Astrocyte of the spinal cord (primary cell): ENCODE measurements around the gene ATP5IF1.

Experiments used
- DNase-seq: peaks from one replicate; pipeline ENCODE4 v3.0.0; 2011; ENCODE audit warnings: low read depth, low spot score
- H3K4me3 ChIP-seq: 2 replicates; pipeline ENCODE4 v1.5.1; 2011; ENCODE audit warnings: low read depth, mild to moderate bottlenecking, low read length, moderate library complexity
- in situ Hi-C: cut with HindIII; loops from 2 replicates; pipeline ENCODE4 v1.10.0; 2017; ENCODE audit warnings: low sequenced_read_pairs
- TF ChIP-seq, protein P1 (sequence below): IDR thresholded peaks from 2 replicates; pipeline ENCODE4 v1.5.1; 2012; ENCODE audit warnings: low read depth, mild to moderate bottlenecking, low read length, inconsistent platforms

ATP5IF1 gene

GRCh38 chr1:28257736-28258135, 21.8 kb downstream of the ATP5IF1 start:
- in situ Hi-C loops: no loop called here
- no peak overlapping the region for H3K4me3 ChIP-seq
- no peak for DNase-seq
- TF ChIP-seq, protein P1, sequence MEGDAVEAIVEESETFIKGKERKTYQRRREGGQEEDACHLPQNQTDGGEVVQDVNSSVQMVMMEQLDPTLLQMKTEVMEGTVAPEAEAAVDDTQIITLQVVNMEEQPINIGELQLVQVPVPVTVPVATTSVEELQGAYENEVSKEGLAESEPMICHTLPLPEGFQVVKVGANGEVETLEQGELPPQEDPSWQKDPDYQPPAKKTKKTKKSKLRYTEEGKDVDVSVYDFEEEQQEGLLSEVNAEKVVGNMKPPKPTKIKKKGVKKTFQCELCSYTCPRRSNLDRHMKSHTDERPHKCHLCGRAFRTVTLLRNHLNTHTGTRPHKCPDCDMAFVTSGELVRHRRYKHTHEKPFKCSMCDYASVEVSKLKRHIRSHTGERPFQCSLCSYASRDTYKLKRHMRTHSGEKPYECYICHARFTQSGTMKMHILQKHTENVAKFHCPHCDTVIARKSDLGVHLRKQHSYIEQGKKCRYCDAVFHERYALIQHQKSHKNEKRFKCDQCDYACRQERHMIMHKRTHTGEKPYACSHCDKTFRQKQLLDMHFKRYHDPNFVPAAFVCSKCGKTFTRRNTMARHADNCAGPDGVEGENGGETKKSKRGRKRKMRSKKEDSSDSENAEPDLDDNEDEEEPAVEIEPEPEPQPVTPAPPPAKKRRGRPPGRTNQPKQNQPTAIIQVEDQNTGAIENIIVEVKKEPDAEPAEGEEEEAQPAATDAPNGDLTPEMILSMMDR: no peak

DNA sequence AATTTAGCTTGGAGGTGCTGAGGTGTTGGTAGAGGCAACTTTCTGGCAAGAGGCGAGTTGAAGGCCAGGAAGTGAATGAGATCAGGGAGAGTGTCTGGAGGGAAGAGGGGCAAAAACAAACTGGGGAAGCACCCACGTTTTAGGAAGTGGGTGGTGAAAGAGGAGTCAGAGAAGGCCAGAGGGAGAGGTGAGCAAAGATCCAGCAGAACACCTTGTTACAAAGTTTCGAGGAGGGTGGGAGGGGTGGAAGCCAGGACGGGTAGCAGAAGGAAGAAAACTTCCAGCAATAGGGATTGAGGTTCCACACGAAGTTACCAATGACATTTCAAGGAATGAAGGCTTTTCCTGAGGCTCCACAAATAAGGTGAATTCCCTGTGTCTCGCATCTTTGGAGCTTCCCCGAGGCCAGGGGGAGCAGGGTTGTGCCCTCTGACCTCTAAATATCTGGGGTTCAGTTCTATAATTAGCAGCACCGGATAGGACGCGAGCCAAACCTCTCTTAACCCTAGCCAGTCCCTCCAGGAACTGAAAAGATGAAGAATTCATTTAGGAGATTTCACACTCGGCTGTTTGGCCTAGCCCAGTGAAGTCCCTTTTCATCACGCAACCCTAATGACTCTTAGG, 22.8 kb downstream of the ATP5IF1 start:
- in situ Hi-C loops: no loop called here
- no peak for DNase-seq
- H3K4me3 ChIP-seq: peak overlapping the region; percentile 5
- TF ChIP-seq, protein P1: no peak

- in situ Hi-C loops: no loop called here
- peak; percentile 99 for DNase-seq
- peak within 1 kb of the TSS; percentile 98 for H3K4me3 ChIP-seq
- TF ChIP-seq, protein P1: no peak
Measured at GRCh38 chr1:28259252-28259933, 23.5 kb downstream of the ATP5IF1 start, which contains the start of gene SESN2. SESN2 (plus strand) TSS chr1:28259518; CDS start chr1:28259848, 330 bp downstream.

DNA sequence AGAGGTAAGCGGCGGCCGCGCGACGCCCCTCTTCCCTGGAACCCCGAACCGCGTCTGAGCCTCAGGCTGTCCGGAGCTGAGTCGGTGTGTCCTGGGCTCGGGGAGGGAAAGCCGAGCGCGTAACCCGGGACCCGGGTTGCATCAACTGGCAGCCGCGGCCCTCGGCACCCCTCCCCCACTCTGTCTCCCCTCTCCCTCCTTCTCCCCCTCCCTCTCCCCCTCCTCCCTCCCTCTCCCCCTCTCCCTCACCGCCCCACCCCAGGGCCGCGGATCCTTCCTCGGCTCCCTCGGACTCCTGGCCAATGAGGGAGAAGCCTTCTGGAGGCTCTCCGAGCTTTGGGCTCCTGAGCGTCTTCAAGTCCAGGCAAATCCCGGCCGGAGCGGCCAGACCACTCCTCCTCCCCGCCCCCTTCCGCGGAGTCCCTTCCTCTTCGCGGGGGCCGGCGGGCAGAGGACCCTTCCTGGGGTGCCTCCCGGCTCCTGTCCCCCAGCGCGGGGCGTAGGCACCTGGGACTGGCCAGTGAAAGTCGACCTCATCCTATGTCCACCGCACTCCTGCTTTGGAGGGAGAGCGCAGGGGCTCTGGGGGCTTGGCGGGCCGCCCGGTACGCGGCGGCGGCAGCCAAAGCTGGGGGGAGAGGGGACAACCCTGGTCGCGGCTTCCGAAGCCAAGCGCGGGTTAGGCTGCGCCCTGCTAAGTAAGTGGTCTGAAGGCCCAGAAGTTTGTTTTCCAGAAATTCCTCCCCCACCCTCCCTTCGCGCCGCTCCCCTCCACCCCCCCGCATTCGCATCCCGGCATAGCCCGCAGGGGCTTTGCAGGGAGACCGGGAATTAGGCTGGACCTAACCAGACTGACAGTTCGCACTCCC, 24.2 kb downstream of the ATP5IF1 start:
- in situ Hi-C loops: no loop called here
- TF ChIP-seq, protein P1: no peak
- DNase-seq: peak; percentile 92
- peak overlapping the region; percentile 98 for H3K4me3 ChIP-seq

DNA sequence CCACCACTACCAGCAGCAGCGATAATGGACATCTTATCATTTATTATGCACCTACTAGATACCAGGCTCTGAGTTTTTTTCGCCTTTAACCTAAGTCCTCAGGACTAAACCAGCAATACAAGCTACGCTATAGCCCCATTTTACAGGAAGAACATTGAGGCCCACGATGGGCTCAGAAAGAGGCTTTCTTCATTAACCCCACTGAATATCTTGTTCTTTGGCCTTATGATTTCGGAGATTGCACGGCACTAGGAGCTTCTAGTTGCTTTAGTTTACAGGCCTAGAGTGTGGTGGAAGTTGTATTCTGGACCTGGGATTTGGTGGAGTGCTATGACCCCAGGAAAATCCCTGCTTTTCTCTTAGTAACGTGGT, 24.9 kb downstream of the ATP5IF1 start:
- TF ChIP-seq, protein P1: no peak
- in situ Hi-C loops: no loop called here
- peak; percentile 4 for DNase-seq
- H3K4me3 ChIP-seq: peak overlapping the region; percentile 98

- TF ChIP-seq, protein P1: no peak
- DNase-seq: no peak
- in situ Hi-C loops: no loop called here
- H3K4me3 ChIP-seq: no peak overlapping the region
Measured at GRCh38 chr1:28264897-28265296, 29.0 kb downstream of the ATP5IF1 start.
